Left ventricle myocardium superior (tissue), 1 donor: ENCODE results near the gene TMEM144. TPM values are rescaled to one million over a fixed set of nuclear protein-coding genes. Genes with fewer than 3 reads are reported as not detected.

Experiments used
- ATAC-seq: fragments of 200-7000 bp; cut with Tn5 transposase; one replicate; pipeline ENCODE4 v1.9.1; 2020; ENCODE audit warnings: mild to moderate bottlenecking, moderate library complexity
- DNase-seq: peaks from one replicate; pipeline ENCODE4 v3.0.0-alpha.2; 2020
- intact Hi-C: fragments of 100-400 bp; cut with micrococcal nuclease; formaldehyde crosslinking; loops from one replicate; pipeline ENCODE4 v1.11.0; 2022
- long read RNA-seq: library from polyadenylated mRNA; unstranded; transcript quantifications from one replicate; pipeline ENCODE4 v2.0.0, GENCODE V29; 2021
- total RNA-seq: library from RNA; stranded (reverse); fragmentation: NEBNext Ultra II Directional; extraction: Animal tissue kit (Norgen Biotek cat#: 25700); gene quantifications from one replicate; pipeline ENCODE4 v1.2.1, GENCODE V29; 2021
- donor health status: DM: no; HTN: yes; CAD: no; lungs with severe emphysema.

TMEM144 gene
- total RNA-seq = 13.4 TPM
- long read RNA-seq, transcript TMEM144-201 (13 exons, 3,442 nt) = major isoform, 7 of 16 reads
- long read RNA-seq, partial matches to known transcripts = 4 of 16 reads
- long read RNA-seq, other reads (novel, unspliced or antisense) = 5 of 16 reads

- intact Hi-C loops = no loop called here
- peak; percentile 99 for ATAC-seq
- peak; percentile 95 for DNase-seq
Observed at GRCh38 chr4:158209825-158210807, at the start of gene TMEM144. TSS of gene TMEM144 (plus strand) at chr4:158210486. CDS start at chr4:158212668, 2,182 bp downstream.

GRCh38 chr4:158161551-158162354, 48.5 kb upstream of the TMEM144 start:
- DNase-seq = no peak
- intact Hi-C loops = no loop called here
- peak; percentile 67 for ATAC-seq

GRCh38 chr4:158162631-158163030, 47.7 kb upstream of the TMEM144 start:
- DNase-seq (no peak), ATAC-seq (no peak)
- intact Hi-C loops = no loop called here

GRCh38 chr4:158163941-158164767, 46.1 kb upstream of the TMEM144 start:
- ATAC-seq (peak; percentile 14), DNase-seq (no peak)
- intact Hi-C loops = no loop called here

- DNase-seq = no peak
- peak; percentile 66 for ATAC-seq
- intact Hi-C loops = loop anchor here (5.0 kb wide), 1 partner anchor 157 kb away; no protein-coding TSS in a partner anchor
Observed at GRCh38 chr4:158164768-158165213, 45.5 kb upstream of the TMEM144 start.

GRCh38 chr4:158166701-158167100, 43.6 kb upstream of the TMEM144 start:
- DNase-seq (no peak), ATAC-seq (no peak)
- intact Hi-C loops = loop anchor here (5.0 kb wide), 1 partner anchor 159 kb away; no protein-coding TSS in a partner anchor

GRCh38 chr4:158168606-158169005, 41.7 kb upstream of the TMEM144 start:
- ATAC-seq (no peak), DNase-seq (no peak)
- intact Hi-C loops = loop anchor here (5.0 kb wide), 1 partner anchor 161 kb away; no protein-coding TSS in a partner anchor

GRCh38 chr4:158169506-158169905, 40.8 kb upstream of the TMEM144 start:
- no peak for DNase-seq
- no peak for ATAC-seq
- intact Hi-C loops = loop anchor here (5.0 kb wide), 1 partner anchor 162 kb away; no protein-coding TSS in a partner anchor

GRCh38 chr4:158169931-158170690, 40.2 kb upstream of the TMEM144 start:
- DNase-seq (no peak), ATAC-seq (peak; percentile 37)
- intact Hi-C loops = loop anchor here (5.0 kb wide), 1 partner anchor 163 kb away; no protein-coding TSS in a partner anchor

GRCh38 chr4:158170691-158171561, 39.4 kb upstream of the TMEM144 start:
- peak; percentile 76 for ATAC-seq

GRCh38 chr4:158172261-158173258, 37.7 kb upstream of the TMEM144 start, which contains the start of gene GASK1B:
TSS of gene GASK1B (minus strand) at chr4:158173025. CDS start at chr4:158171375, 1,650 bp downstream.
- intact Hi-C loops = loop anchor here (2.0 kb wide), 1 partner anchor 180 kb away; no protein-coding TSS in a partner anchor
- DNase-seq = no peak
- peak; percentile 67 for ATAC-seq

More at GRCh38 chr4:158170691-158171561, 39.4 kb upstream of the TMEM144 start:
- intact Hi-C loops = no loop called here
- DNase-seq = peak; percentile 89

GRCh38 chr4:158176108-158176507, 34.2 kb upstream of the TMEM144 start:
- intact Hi-C loops = no loop called here
- ATAC-seq (no peak), DNase-seq (no peak)

GRCh38 chr4:158176776-158177175, 33.5 kb upstream of the TMEM144 start:
- intact Hi-C loops = no loop called here
- DNase-seq = no peak
- no peak for ATAC-seq

- intact Hi-C loops = no loop called here
- ATAC-seq (no peak), DNase-seq (no peak)
Observed at GRCh38 chr4:158179465-158179864, 30.8 kb upstream of the TMEM144 start.

- DNase-seq = no peak
- ATAC-seq = no peak
- intact Hi-C loops = no loop called here
Observed at GRCh38 chr4:158181906-158182305, 28.4 kb upstream of the TMEM144 start.
